Measurements from ENCODE around the gene DAAM1.

DAAM1 gene

GRCh38 chr14:59244581-59244980 lies 56.1 kb downstream of the DAAM1 start:
- no peak for TF ChIP-seq CTCF (IDR thresholded peaks at IDR 0.05; ENCODE audit: low read depth, low read length)
- no peak overlapping the region for H3K4me3 ChIP-seq (ENCODE audit: low read depth, low read length)

GRCh38 chr14:59245809-59246295 lies 57.4 kb downstream of the DAAM1 start:
- no peak for TF ChIP-seq CTCF (IDR thresholded peaks at IDR 0.05; ENCODE audit: low read depth, low read length)
- H3K4me3 ChIP-seq (ENCODE audit: low read depth, low read length) = no peak overlapping the region

- no peak for TF ChIP-seq CTCF (IDR thresholded peaks at IDR 0.05; ENCODE audit: low read depth, low read length)
- no peak overlapping the region for H3K4me3 ChIP-seq (ENCODE audit: low read depth, low read length)
Measured at GRCh38 chr14:59246566-59246965, 58.1 kb downstream of the DAAM1 start.

GRCh38 chr14:59247801-59248584 lies 59.5 kb downstream of the DAAM1 start:
- H3K4me3 ChIP-seq (ENCODE audit: low read depth, low read length) = no peak overlapping the region
- no peak for TF ChIP-seq CTCF (IDR thresholded peaks at IDR 0.05; ENCODE audit: low read depth, low read length)

GRCh38 chr14:59249029-59249428 lies 60.6 kb downstream of the DAAM1 start:
- no peak overlapping the region for H3K4me3 ChIP-seq (ENCODE audit: low read depth, low read length)
- TF ChIP-seq CTCF (IDR thresholded peaks at IDR 0.05; ENCODE audit: low read depth, low read length) = no peak

GRCh38 chr14:59251811-59252771 lies 63.6 kb downstream of the DAAM1 start:
- no peak overlapping the region for H3K4me3 ChIP-seq (ENCODE audit: low read depth, low read length)
- no peak for TF ChIP-seq CTCF (IDR thresholded peaks at IDR 0.05; ENCODE audit: low read depth, low read length)

Data from WI38 (cell line).